CD4-positive, alpha-beta T cell (primary cell): ENCODE measurements around the gene SLC29A1. TPM values are rescaled to one million over a fixed set of nuclear protein-coding genes. Genes with fewer than 3 reads are reported as not detected.

Experiments
- ATAC-seq: fragments of 200-7000 bp; cut with Tn5 transposase; one replicate; pipeline ENCODE4 v1.10.0; 2022; ENCODE audit warnings: mild to moderate bottlenecking; ENCODE audit not compliant: poor library complexity
- CTCF ChIA-PET: fragments of 350-600 bp; sonication (Branson Sonifier 250); formaldehyde crosslinking; loops from one replicate; lab custom pipeline; 2021; ENCODE audit warnings: antibody characterized with exemption, inconsistent platforms; lab: Charles Lee
- POLR2A ChIA-PET: fragments of 350-600 bp; sonication (Branson Sonifier 250); formaldehyde crosslinking; loops from one replicate; lab custom pipeline; 2021; ENCODE audit warnings: antibody characterized with exemption, inconsistent platforms; lab: Charles Lee
- DNase-seq, 14 experiments: peaks; one replicate each; pipeline ENCODE4 v3.0.0-alpha.2; 2013 to 2020; ENCODE audit warnings: mixed read lengths in 2 of 14
- H3K27ac ChIP-seq, 2 donors: one replicate each; pipeline versions ENCODE4 v1.5.1 to v1.7.0; 2013; ENCODE audit warnings: low read length in 2 of 2, low read depth in 1 of 2, mild to moderate bottlenecking in 1 of 2
- H3K27me3 ChIP-seq, 2 experiments: 1 replicate in 1 of 2; 2 replicates in 1 of 2; pipeline versions ENCODE4 v1.6.1 to v1.7.0; 2013; ENCODE audit warnings: low read length in 2 of 2, control low read depth in 1 of 2, mild to moderate bottlenecking in 1 of 2, moderate library complexity in 1 of 2; ENCODE audit not compliant: insufficient read depth in 2 of 2, control insufficient read depth in 1 of 2
- H3K36me3 ChIP-seq: one replicate; pipeline ENCODE4 v1.6.1; 2013; ENCODE audit warnings: low read length, control low read depth; ENCODE audit not compliant: insufficient read depth
- H3K4me1 ChIP-seq: one replicate; pipeline ENCODE4 v1.6.1; 2013; ENCODE audit warnings: low read length, control low read depth; ENCODE audit not compliant: insufficient read depth
- H3K4me3 ChIP-seq: one replicate; pipeline ENCODE4 v1.5.1; 2013; ENCODE audit warnings: mild to moderate bottlenecking, low read length, moderate library complexity
- H3K9me3 ChIP-seq, 2 experiments: 1 replicate in 1 of 2; 2 replicates in 1 of 2; pipeline versions ENCODE4 v1.6.1 to v1.7.0; 2013; ENCODE audit warnings: low read length in 2 of 2, mild to moderate bottlenecking in 2 of 2, control low read depth in 1 of 2, moderate library complexity in 1 of 2; ENCODE audit not compliant: control insufficient read depth in 1 of 2, insufficient read depth in 1 of 2
- H3K27ac Mint-ChIP-seq: one replicate; pipeline ENCODE4 v1.8.0; 2020; ENCODE audit warnings: mixed read lengths
- H3K27me3 Mint-ChIP-seq: one replicate; pipeline ENCODE4 v1.8.0; 2021; ENCODE audit warnings: mixed read lengths
- H3K36me3 Mint-ChIP-seq: one replicate; pipeline ENCODE4 v1.8.0; 2021; ENCODE audit warnings: low read depth, mixed read lengths
- H3K4me1 Mint-ChIP-seq: one replicate; pipeline ENCODE4 v1.8.0; 2021; ENCODE audit warnings: low read depth, mixed read lengths
- H3K4me3 Mint-ChIP-seq: one replicate; pipeline ENCODE4 v1.8.0; 2020; ENCODE audit warnings: mild to moderate bottlenecking, mixed read lengths
- H3K9me3 Mint-ChIP-seq: one replicate; pipeline ENCODE4 v1.8.0; 2020; ENCODE audit warnings: mixed read lengths
- intact Hi-C, 2 experiments: fragments of 100-400 bp; cut with DNase I in 1 of 2; cut with micrococcal nuclease in 1 of 2; formaldehyde crosslinking; loops; one replicate each; pipeline versions ENCODE4 v1.15.1 to v1.9.0; 2023 to 2025; cut with DNase I, micrococcal nuclease
- total RNA-seq, 174 experiments: library from RNA in 2 of 174; stranded (reverse) in 2 of 174; gene quantifications; one replicate each; pipeline ENCODE4 v1.2.3 and lab custom pipeline; 2021 to 2026
- TF ChIP-seq, protein P1 (sequence below): fragments of 200-600 bp; IDR thresholded peaks from one replicate; pipeline ENCODE4 v1.8.0; 2022; ENCODE audit warnings: antibody characterized with exemption, mild to moderate bottlenecking

The SLC29A1 gene
- total RNA-seq, 2 experiments from 2014 or later: 0.67 to 1.3 TPM

DNA sequence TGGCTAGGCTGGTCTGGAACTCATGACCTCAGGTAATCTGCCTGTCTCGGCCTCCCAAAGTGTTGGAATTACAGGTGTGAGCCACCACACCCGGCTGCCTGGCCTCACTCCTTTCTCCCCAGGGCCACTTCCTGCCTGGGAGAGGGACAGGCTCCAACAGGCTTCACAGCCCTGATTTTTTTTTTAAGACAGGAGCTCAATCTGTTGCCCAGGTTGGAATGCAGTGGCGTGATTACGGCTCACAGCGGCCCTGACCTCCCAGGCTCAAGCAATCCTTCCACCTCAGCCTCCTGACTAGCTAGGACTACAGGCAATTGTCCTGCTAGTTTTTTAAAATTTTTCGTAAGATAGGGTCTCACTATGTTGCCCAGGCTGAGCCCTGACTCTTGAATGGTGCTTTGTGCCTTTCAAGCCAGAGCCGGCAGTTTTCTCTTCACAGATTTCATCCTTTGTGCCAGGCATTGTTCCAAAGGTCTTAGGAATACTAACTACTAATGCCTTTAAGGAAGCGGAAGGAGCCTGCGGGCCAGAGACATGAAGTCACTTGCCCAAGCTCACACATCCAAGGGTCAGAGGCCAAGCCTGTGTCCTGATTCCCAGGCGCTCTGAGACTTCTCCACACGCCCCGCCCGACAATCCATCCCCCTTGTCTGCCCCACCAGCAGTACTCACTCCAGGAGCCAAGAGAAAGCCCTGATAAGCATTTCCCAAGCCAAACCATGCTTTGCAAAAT is 45.5 kb upstream of the SLC29A1 start:
- H3K36me3 ChIP-seq: no peaks in the 10 kb centered on the region
- DNase-seq (no peak), ATAC-seq (no peak)
- Mint-ChIP-seq H3K36me3 (no peaks in the 10 kb centered on the region), H3K4me3 (no peak overlapping the region), H3K27me3 (no peaks in the 10 kb centered on the region), H3K4me1 (peaks cover under 1% of the 10 kb centered on the region), H3K27ac (no peak overlapping the region), H3K9me3 (no peaks in the 10 kb centered on the region)
- intact Hi-C loops: no loop called here
- H3K27me3 ChIP-seq: no peaks in the 10 kb centered on the region
- no peak overlapping the region for H3K4me3 ChIP-seq
- POLR2A ChIA-PET: no interaction called here
- H3K4me1 ChIP-seq: peaks cover 10% of the 10 kb centered on the region
- no peaks in the 10 kb centered on the region for H3K9me3 ChIP-seq
- CTCF ChIA-PET: no interaction called here
- TF ChIP-seq, protein P1, sequence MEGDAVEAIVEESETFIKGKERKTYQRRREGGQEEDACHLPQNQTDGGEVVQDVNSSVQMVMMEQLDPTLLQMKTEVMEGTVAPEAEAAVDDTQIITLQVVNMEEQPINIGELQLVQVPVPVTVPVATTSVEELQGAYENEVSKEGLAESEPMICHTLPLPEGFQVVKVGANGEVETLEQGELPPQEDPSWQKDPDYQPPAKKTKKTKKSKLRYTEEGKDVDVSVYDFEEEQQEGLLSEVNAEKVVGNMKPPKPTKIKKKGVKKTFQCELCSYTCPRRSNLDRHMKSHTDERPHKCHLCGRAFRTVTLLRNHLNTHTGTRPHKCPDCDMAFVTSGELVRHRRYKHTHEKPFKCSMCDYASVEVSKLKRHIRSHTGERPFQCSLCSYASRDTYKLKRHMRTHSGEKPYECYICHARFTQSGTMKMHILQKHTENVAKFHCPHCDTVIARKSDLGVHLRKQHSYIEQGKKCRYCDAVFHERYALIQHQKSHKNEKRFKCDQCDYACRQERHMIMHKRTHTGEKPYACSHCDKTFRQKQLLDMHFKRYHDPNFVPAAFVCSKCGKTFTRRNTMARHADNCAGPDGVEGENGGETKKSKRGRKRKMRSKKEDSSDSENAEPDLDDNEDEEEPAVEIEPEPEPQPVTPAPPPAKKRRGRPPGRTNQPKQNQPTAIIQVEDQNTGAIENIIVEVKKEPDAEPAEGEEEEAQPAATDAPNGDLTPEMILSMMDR: no peak
- no peak overlapping the region for H3K27ac ChIP-seq

DNA sequence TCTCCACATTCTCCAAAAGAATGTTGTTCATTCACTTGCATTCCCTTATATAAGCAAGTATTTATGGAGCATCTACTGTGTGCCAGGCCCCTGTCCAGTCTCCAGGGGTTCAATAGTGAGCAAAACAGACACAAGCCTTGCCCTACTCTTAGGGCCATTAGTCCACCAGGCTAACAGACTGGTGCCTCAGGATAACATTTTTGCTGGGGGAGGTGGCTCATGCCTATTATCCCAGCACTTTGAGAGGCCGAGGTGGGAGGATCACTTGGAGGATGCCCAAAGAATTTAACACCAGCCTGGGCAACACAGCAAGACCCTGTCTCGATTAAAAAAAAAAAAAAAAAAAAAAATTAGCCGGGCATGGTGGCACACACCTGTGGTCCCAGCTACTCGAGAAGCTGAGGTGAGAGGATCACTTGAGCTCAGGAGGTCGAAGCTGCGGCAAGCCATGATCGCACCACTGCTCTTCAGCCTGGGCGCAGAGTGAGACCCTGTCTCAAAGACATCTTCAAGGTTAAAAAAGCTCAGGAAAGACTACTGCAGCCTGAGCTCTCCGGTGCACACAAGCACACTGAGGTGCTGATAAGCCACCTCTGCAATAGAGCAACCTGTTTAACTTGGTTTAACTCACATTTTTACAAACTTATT is 44.8 kb upstream of the SLC29A1 start:
- no peak overlapping the region for H3K4me3 Mint-ChIP-seq
- H3K9me3 Mint-ChIP-seq: no peaks in the 10 kb centered on the region
- no peak for DNase-seq
- ATAC-seq: no peak
- Histone ChIP-seq H3K27me3 (no peaks in the 10 kb centered on the region), H3K36me3 (no peaks in the 10 kb centered on the region), H3K9me3 (no peaks in the 10 kb centered on the region), H3K27ac (no peak overlapping the region), H3K4me3 (no peak overlapping the region), H3K4me1 (peaks cover 9% of the 10 kb centered on the region)
- H3K36me3 Mint-ChIP-seq: no peaks in the 10 kb centered on the region
- POLR2A ChIA-PET: no interaction called here
- intact Hi-C loops: no loop called here
- H3K27ac Mint-ChIP-seq: no peak overlapping the region
- TF ChIP-seq, protein P1: no peak
- no peaks in the 10 kb centered on the region for H3K4me1 Mint-ChIP-seq
- CTCF ChIA-PET: no interaction called here
- no peaks in the 10 kb centered on the region for H3K27me3 Mint-ChIP-seq

DNA sequence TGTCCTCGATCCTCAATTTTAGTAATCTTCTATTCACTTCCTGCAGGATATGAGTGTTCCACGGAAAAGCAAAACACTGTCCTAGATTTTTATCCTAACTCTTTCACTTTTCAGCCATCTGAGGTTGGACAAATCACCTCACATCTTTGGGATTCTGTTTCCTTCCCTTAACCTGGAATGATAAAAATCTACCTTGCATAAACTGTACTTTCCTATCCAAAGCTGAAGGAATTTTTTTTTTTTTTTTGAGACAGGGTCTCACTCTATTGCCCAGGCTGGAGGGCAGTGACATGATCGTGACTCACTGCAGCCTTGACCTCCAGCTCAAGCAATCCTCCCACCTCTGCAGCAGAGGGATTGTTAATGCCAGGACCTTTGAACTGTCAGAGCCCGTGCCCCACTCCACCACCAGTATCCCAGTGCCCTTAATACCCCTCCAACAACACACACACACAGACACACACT is 44.3 kb upstream of the SLC29A1 start:
- Histone ChIP-seq H3K9me3 (no peaks in the 10 kb centered on the region), H3K4me1 (peaks cover 9% of the 10 kb centered on the region), H3K27me3 (peaks cover 0 to 2% of the 10 kb centered on the region in 2 experiments), H3K36me3 (no peaks in the 10 kb centered on the region), H3K27ac (no peak overlapping the region), H3K4me3 (no peak overlapping the region)
- DNase-seq: no peak
- CTCF ChIA-PET: no interaction called here
- Mint-ChIP-seq H3K27ac (no peak overlapping the region), H3K4me1 (no peaks in the 10 kb centered on the region), H3K36me3 (no peaks in the 10 kb centered on the region), H3K9me3 (no peaks in the 10 kb centered on the region), H3K4me3 (no peak overlapping the region), H3K27me3 (no peaks in the 10 kb centered on the region)
- ATAC-seq: no peak
- POLR2A ChIA-PET: no interaction called here
- TF ChIP-seq, protein P1: no peak
- intact Hi-C loops: no loop called here
